Lower leg skin (tissue), 3 donors: Measurements from ENCODE around the gene SCAPER.

Source experiments
- POLR2A ChIP-seq, 2 donors: fragments of 450-650 bp; IDR thresholded peaks; one replicate each; pipeline ENCODE4 v1.6.1; 2016 to 2017; ENCODE audit warnings: antibody characterized with exemption in 2 of 2, mild to moderate bottlenecking in 1 of 2, moderate library complexity in 1 of 2
- TF ChIP-seq, protein P1 (sequence below), 3 donors: fragments of 450-650 bp; IDR thresholded peaks; one replicate each; pipeline ENCODE4 v1.5.1; 2016; ENCODE audit warnings: antibody characterized with exemption in 3 of 3, mild to moderate bottlenecking in 3 of 3, moderate library complexity in 2 of 3

DNA sequence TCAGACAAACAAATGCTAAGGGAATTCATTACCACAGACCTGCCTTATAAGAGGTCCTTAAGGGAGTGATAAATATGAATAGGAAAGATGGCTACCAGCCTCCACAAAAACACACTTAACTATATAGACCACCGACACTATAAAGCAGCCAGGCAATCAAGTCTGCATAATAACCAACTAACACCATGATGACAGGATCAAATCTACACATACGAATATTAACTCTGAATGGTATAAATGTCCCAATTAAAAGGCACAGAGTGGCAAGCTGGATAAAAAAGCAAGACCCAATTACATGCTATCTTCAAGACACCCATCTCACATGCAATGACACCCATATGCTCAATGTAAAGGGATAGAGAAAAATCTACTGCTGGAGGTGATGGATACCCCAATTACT is 221.1 kb downstream of the SCAPER start:
- TF ChIP-seq, protein P1, sequence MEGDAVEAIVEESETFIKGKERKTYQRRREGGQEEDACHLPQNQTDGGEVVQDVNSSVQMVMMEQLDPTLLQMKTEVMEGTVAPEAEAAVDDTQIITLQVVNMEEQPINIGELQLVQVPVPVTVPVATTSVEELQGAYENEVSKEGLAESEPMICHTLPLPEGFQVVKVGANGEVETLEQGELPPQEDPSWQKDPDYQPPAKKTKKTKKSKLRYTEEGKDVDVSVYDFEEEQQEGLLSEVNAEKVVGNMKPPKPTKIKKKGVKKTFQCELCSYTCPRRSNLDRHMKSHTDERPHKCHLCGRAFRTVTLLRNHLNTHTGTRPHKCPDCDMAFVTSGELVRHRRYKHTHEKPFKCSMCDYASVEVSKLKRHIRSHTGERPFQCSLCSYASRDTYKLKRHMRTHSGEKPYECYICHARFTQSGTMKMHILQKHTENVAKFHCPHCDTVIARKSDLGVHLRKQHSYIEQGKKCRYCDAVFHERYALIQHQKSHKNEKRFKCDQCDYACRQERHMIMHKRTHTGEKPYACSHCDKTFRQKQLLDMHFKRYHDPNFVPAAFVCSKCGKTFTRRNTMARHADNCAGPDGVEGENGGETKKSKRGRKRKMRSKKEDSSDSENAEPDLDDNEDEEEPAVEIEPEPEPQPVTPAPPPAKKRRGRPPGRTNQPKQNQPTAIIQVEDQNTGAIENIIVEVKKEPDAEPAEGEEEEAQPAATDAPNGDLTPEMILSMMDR (IDR thresholded peaks at IDR 0.05) = no peak
- no peak for TF ChIP-seq POLR2A (IDR thresholded peaks at IDR 0.05)
